ENCODE results near the gene ARPC5.

The ARPC5 gene

DNA sequence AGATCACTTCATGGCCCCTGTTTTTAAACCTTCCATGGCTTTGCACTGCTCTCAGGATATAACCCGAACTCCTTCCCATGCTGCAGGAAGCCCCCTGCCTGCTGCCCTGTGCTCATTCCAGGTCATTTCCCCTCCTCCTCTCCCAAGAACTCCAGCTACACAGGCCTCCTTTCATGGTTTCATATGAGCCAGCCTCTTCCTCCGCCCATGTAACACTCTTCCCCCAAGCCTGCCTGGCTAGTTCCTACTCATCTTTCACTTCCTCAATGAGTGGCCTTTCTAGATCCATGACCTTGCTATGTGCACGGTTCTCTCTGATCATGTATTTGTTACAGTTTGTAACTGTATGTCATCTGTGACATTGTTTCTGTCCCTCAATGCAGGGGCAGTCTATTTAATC is 42.2 kb downstream of the ARPC5 start:
- H3K27ac ChIP-seq (ENCODE audit: low read depth, low read length, poor library complexity, severe bottlenecking) = no peak overlapping the region
- no peaks in the 10 kb centered on the region for H3F3A ChIP-seq (ENCODE audit: insufficient read depth, low read length)
- no peaks in the 10 kb centered on the region for H3K36me3 ChIP-seq (ENCODE audit: insufficient read depth, low read length)
- no peaks in the 10 kb centered on the region for H3K9me2 ChIP-seq (ENCODE audit: low read depth, low read length)
- H3K4me1 ChIP-seq (ENCODE audit: insufficient read depth, low read length, severe bottlenecking) = peaks cover 6% of the 10 kb centered on the region
- no peaks in the 10 kb centered on the region for H3K79me2 ChIP-seq (ENCODE audit: insufficient read depth, low read length)
- H3K4me2 ChIP-seq (ENCODE audit: low read length) = no peak overlapping the region
- TF ChIP-seq EZH2 (IDR thresholded peaks at IDR 0.05; ENCODE audit: borderline replicate concordance, low read length) = no peak
- TF ChIP-seq, protein P1, sequence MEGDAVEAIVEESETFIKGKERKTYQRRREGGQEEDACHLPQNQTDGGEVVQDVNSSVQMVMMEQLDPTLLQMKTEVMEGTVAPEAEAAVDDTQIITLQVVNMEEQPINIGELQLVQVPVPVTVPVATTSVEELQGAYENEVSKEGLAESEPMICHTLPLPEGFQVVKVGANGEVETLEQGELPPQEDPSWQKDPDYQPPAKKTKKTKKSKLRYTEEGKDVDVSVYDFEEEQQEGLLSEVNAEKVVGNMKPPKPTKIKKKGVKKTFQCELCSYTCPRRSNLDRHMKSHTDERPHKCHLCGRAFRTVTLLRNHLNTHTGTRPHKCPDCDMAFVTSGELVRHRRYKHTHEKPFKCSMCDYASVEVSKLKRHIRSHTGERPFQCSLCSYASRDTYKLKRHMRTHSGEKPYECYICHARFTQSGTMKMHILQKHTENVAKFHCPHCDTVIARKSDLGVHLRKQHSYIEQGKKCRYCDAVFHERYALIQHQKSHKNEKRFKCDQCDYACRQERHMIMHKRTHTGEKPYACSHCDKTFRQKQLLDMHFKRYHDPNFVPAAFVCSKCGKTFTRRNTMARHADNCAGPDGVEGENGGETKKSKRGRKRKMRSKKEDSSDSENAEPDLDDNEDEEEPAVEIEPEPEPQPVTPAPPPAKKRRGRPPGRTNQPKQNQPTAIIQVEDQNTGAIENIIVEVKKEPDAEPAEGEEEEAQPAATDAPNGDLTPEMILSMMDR (IDR thresholded peaks at IDR 0.05; ENCODE audit: low read length) = no peak
- H3K27me3 ChIP-seq (ENCODE audit: insufficient read depth, low read length) = no peaks in the 10 kb centered on the region; the same call in 1 of the 2 replicates
- H3K9me3 ChIP-seq (ENCODE audit: low read length) = no peaks in the 10 kb centered on the region
- no peak overlapping the region for H3K9ac ChIP-seq (ENCODE audit: low read length)
- H3K4me3 ChIP-seq (ENCODE audit: low read depth, low read length, poor library complexity, severe bottlenecking) = no peak overlapping the region
- H2AFZ ChIP-seq (ENCODE audit: low read length) = no peak overlapping the region
- H4K20me1 ChIP-seq (ENCODE audit: insufficient read depth, low read length) = no peaks in the 10 kb centered on the region

DNA sequence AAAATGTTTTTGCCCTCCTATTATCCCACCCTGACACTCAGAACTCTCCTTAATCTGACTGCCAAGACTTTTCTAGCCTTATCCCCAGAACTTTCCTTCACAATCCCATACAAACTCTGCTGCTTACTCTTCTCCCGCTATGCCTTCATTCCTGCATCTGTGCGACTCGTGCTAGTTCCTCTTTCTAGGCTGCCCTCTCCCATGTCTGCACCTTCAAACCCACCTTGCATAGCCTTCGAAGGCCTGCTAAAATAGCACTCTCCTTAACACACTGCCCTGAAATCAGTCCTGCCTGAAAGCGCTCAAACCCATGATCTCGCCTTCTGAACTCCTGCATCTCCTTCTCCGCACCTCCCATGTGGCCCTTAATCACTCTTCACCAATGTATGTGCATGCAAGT is 42.9 kb downstream of the ARPC5 start:
- H3K27me3 ChIP-seq (ENCODE audit: insufficient read depth, low read length) = no peaks in the 10 kb centered on the region; the same call in 1 of the 2 replicates
- H3K4me3 ChIP-seq (ENCODE audit: low read depth, low read length, poor library complexity, severe bottlenecking) = no peak overlapping the region
- H3K36me3 ChIP-seq (ENCODE audit: insufficient read depth, low read length) = no peaks in the 10 kb centered on the region
- peaks cover 6% of the 10 kb centered on the region for H3K4me1 ChIP-seq (ENCODE audit: insufficient read depth, low read length, severe bottlenecking)
- H3F3A ChIP-seq (ENCODE audit: insufficient read depth, low read length) = no peaks in the 10 kb centered on the region
- no peaks in the 10 kb centered on the region for H3K9me3 ChIP-seq (ENCODE audit: low read length)
- TF ChIP-seq EZH2 (IDR thresholded peaks at IDR 0.05; ENCODE audit: borderline replicate concordance, low read length) = no peak
- TF ChIP-seq, protein P1 (IDR thresholded peaks at IDR 0.05; ENCODE audit: low read length) = no peak
- H3K9me2 ChIP-seq (ENCODE audit: low read depth, low read length) = no peaks in the 10 kb centered on the region
- no peaks in the 10 kb centered on the region for H3K79me2 ChIP-seq (ENCODE audit: insufficient read depth, low read length)
- H4K20me1 ChIP-seq (ENCODE audit: insufficient read depth, low read length) = no peaks in the 10 kb centered on the region
- H3K4me2 ChIP-seq (ENCODE audit: low read length) = no peak overlapping the region
- no peak overlapping the region for H2AFZ ChIP-seq (ENCODE audit: low read length)
- no peak overlapping the region for H3K9ac ChIP-seq (ENCODE audit: low read length)
- no peak overlapping the region for H3K27ac ChIP-seq (ENCODE audit: low read depth, low read length, poor library complexity, severe bottlenecking)

DNA sequence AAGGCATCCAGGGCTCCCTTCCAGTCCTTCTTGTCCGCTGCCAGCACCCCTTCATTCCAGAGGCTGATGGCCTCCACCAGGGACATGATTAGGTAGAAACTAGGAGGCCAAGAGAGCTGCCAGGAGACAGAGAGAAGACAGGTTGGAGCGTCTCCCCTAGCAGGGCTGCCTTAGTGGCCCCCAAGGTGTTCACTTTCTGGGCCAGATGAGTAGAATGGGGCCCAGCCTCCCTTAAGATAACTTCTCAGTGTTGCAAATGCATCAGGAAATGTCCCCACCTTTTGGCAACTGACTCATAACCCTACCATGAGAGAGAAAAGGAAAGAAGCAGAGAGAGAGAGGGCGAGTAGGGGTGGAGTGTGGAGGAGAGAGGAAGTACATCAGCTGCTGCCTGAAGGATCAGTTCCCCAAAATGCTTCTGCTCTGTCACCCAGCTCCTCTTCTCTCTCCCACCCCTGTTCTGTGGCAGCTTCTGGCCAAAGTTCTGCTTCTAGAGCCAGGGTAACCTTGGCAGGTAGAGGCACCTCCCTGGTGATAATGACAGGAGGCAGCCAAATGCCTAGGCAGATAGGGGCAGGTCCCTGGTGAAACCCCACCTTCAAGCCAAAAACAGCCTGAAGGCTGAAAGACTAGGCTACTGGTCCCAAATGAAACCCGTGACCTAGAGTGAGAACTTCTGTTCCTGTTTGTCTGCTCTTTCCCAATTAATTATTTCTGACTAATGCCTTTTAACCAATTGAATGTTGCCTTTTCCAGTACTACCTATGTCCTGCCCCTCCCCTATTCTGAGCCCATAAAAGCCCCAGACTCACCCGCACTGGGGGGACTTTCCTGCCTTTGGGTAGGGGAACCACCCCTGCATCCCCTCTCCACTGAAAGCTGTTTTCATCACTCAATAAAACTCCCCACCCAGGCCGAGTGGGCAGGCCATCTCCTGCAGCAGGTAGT is 45.1 kb downstream of the ARPC5 start, which contains the start of gene NCF2:
Gene NCF2, minus strand, starts transcription at position 216 of the 948 bp plus-strand sequence. Its CDS starts 130 bp downstream, at position 86.
- no peak within 1 kb of the TSS for H3K4me2 ChIP-seq (ENCODE audit: low read length)
- H3K4me3 ChIP-seq (ENCODE audit: low read depth, low read length, poor library complexity, severe bottlenecking) = no peak within 1 kb of the TSS
- TF ChIP-seq, protein P1 (IDR thresholded peaks at IDR 0.05; ENCODE audit: low read length) = no peak
- H4K20me1 ChIP-seq (ENCODE audit: insufficient read depth, low read length) = no peaks in the 10 kb centered on the region
- no peak within 1 kb of the TSS for H2AFZ ChIP-seq (ENCODE audit: low read length)
- H3K9ac ChIP-seq (ENCODE audit: low read length) = no peak within 1 kb of the TSS
- H3K4me1 ChIP-seq (ENCODE audit: insufficient read depth, low read length, severe bottlenecking) = peaks cover 6% of the 10 kb centered on the region
- no peaks in the 10 kb centered on the region for H3K79me2 ChIP-seq (ENCODE audit: insufficient read depth, low read length)
- no peak within 1 kb of the TSS for H3K27ac ChIP-seq (ENCODE audit: low read depth, low read length, poor library complexity, severe bottlenecking)
- H3K9me2 ChIP-seq (ENCODE audit: low read depth, low read length) = no peaks in the 10 kb centered on the region
- H3K27me3 ChIP-seq (ENCODE audit: insufficient read depth, low read length) = no peaks in the 10 kb centered on the region
- H3K9me3 ChIP-seq (ENCODE audit: low read length) = no peaks in the 10 kb centered on the region
- H3F3A ChIP-seq (ENCODE audit: insufficient read depth, low read length) = no peaks in the 10 kb centered on the region
- no peaks in the 10 kb centered on the region for H3K36me3 ChIP-seq (ENCODE audit: insufficient read depth, low read length)

Measured in OCI-LY1 (cell line).